Neutrophil (primary cell): ENCODE measurements around the gene PUSL1.

Source experiments
- H3K27ac ChIP-seq: fragments of 200-600 bp; sonication (generic); 2 replicates; pipeline ENCODE4 v1.5.1; 2016; ENCODE audit warnings: mild to moderate bottlenecking, moderate library complexity
- H3K27me3 ChIP-seq: fragments of 200-600 bp; sonication (generic); 2 replicates; pipeline ENCODE4 v1.6.0; 2016; ENCODE audit warnings: mild to moderate bottlenecking
- H3K36me3 ChIP-seq: fragments of 200-600 bp; sonication (generic); 2 replicates; pipeline ENCODE4 v1.5.1; 2017
- H3K4me1 ChIP-seq, 2 experiments: fragments of 200-600 bp in 1 of 2; sonication (generic) in 1 of 2; 1 replicate in 1 of 2; 2 replicates in 1 of 2; pipeline versions ENCODE4 v1.5.1 to v1.6.1; 2013 to 2016; ENCODE audit warnings: low read depth in 1 of 2, low read length in 1 of 2, mild to moderate bottlenecking in 1 of 2, moderate library complexity in 1 of 2; ENCODE audit not compliant: control insufficient read depth in 1 of 2, insufficient read depth in 1 of 2
- H3K4me3 ChIP-seq, 2 experiments: fragments of 200-600 bp in 1 of 2; sonication (generic) in 1 of 2; 1 replicate in 1 of 2; 2 replicates in 1 of 2; pipeline ENCODE4 v1.5.1; 2013 to 2016; ENCODE audit warnings: low read depth in 1 of 2, low read length in 1 of 2, mild to moderate bottlenecking in 1 of 2, moderate library complexity in 1 of 2
- H3K9me3 ChIP-seq: fragments of 200-600 bp; sonication (generic); 2 replicates; pipeline ENCODE4 v1.5.1; 2016
- CTCF ChIP-seq: fragments of 200-600 bp; sonication (generic); IDR thresholded peaks from 2 replicates; pipeline ENCODE4 v1.5.1; 2016; ENCODE audit warnings: antibody characterized with exemption

Gene PUSL1

GRCh38 chr1:1303736-1304135 lies 4.7 kb upstream of the PUSL1 start:
- no peaks in the 10 kb centered on the region for H3K27me3 ChIP-seq
- peaks cover 28 to 33% of the 10 kb centered on the region in 2 experiments for H3K4me1 ChIP-seq
- H3K9me3 ChIP-seq: no peaks in the 10 kb centered on the region
- no peak for TF ChIP-seq CTCF
- no peak overlapping the region for H3K4me3 ChIP-seq
- no peaks in the 10 kb centered on the region for H3K36me3 ChIP-seq
- H3K27ac ChIP-seq: no peak overlapping the region

GRCh38 chr1:1304331-1305299 lies 3.8 kb upstream of the PUSL1 start:
- peak overlapping the region; percentile 9 for H3K27ac ChIP-seq
- no peak overlapping the region for H3K4me3 ChIP-seq
- no peaks in the 10 kb centered on the region for H3K9me3 ChIP-seq
- no peaks in the 10 kb centered on the region for H3K36me3 ChIP-seq
- TF ChIP-seq CTCF: no peak
- peaks cover 36 to 42% of the 10 kb centered on the region in 2 experiments for H3K4me1 ChIP-seq
- peaks cover 2% of the 10 kb centered on the region for H3K27me3 ChIP-seq

- Histone ChIP-seq H3K36me3 (peaks cover 7% of the 10 kb centered on the region), H3K27ac (peak overlapping the region; percentile 9), H3K9me3 (no peaks in the 10 kb centered on the region), H3K27me3 (peaks cover 4% of the 10 kb centered on the region), H3K4me3 (peak overlapping the region in 1 of 2 experiments; percentile 10), H3K4me1 (peaks cover 37 to 43% of the 10 kb centered on the region in 2 experiments)
- TF ChIP-seq CTCF: no peak
Observed at GRCh38 chr1:1305300-1306069, 2.9 kb upstream of the PUSL1 start.

- H3K36me3 ChIP-seq: peaks cover 14% of the 10 kb centered on the region
- H3K9me3 ChIP-seq: no peaks in the 10 kb centered on the region
- H3K27ac ChIP-seq: no peak overlapping the region
- no peak for TF ChIP-seq CTCF
- peaks cover 4% of the 10 kb centered on the region for H3K27me3 ChIP-seq
- H3K4me3 ChIP-seq: no peak overlapping the region
- H3K4me1 ChIP-seq: peaks cover 37 to 43% of the 10 kb centered on the region in 2 experiments
Observed at GRCh38 chr1:1306070-1306660, 2.2 kb upstream of the PUSL1 start.

- Histone ChIP-seq H3K4me3 (peak overlapping the region; percentile 82 to 98), H3K9me3 (no peaks in the 10 kb centered on the region), H3K4me1 (peaks cover 37 to 43% of the 10 kb centered on the region in 2 experiments), H3K36me3 (peaks cover 20% of the 10 kb centered on the region), H3K27me3 (peaks cover 4% of the 10 kb centered on the region), H3K27ac (peak overlapping the region; percentile 99)
- no peak for TF ChIP-seq CTCF
Observed at GRCh38 chr1:1306661-1307260, 1.6 kb upstream of the PUSL1 start.
